ENCODE results near the gene ILK.

DNA sequence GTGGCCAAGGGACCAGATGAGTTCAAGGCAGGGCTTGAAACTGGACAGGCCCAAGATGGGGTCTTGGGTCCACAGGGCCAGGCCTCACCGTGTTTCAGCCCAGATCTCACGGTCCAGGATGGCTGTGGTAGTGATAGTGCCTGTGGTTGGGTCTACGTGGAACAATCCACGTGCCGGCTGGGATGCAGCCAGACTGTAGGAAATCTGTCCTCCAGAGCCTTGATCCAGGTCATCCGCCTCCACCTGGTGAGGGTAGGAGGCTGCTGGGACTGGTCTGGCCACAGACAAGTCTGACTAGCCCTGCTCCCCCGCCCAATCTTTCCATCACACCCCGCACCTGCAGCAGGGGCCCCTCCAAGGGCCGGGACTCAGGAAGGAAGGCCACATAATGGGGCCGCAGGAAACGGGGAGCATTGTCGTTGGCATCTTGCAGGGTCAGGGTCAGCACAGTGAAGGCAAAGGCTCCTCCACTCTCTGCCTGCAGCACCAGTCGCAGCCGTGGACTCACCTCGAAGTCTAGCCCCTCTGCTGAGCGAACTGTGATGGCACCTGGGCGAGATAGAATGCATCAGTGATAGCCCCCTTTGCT lies 22.4 kb downstream of the ILK start:
- TF ChIP-seq, protein P1, sequence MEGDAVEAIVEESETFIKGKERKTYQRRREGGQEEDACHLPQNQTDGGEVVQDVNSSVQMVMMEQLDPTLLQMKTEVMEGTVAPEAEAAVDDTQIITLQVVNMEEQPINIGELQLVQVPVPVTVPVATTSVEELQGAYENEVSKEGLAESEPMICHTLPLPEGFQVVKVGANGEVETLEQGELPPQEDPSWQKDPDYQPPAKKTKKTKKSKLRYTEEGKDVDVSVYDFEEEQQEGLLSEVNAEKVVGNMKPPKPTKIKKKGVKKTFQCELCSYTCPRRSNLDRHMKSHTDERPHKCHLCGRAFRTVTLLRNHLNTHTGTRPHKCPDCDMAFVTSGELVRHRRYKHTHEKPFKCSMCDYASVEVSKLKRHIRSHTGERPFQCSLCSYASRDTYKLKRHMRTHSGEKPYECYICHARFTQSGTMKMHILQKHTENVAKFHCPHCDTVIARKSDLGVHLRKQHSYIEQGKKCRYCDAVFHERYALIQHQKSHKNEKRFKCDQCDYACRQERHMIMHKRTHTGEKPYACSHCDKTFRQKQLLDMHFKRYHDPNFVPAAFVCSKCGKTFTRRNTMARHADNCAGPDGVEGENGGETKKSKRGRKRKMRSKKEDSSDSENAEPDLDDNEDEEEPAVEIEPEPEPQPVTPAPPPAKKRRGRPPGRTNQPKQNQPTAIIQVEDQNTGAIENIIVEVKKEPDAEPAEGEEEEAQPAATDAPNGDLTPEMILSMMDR (IDR thresholded peaks at IDR 0.05; ENCODE audit: extremely low read depth in 1 of 2, insufficient read depth in 1 of 2, low read depth in 1 of 2, low read length in 2 of 2): no peak
- TF ChIP-seq EZH2 (IDR thresholded peaks at IDR 0.05; ENCODE audit: borderline replicate concordance, low read depth, low read length, severe bottlenecking) (no peak), JUN (IDR thresholded peaks at IDR 0.05; ENCODE audit: borderline replicate concordance, insufficient read depth, insufficient read length, low read depth) (no peak)

Data from endothelial cell of umbilical vein (primary cell).